PC-9 (cell line): Measurements from ENCODE around the gene EEPD1. TPM values are rescaled to one million over a fixed set of nuclear protein-coding genes. Genes with fewer than 3 reads are reported as not detected.

Source experiments
- BruUV-seq: library from RNA; stranded (reverse); fragments of 400-500 nt; replicated peaks from 2 replicates; lab custom pipeline; 2021; lab: Mats Ljungman, UMichigan
- CTCF ChIA-PET: fragments of 300-600 bp; sonication (Branson Sonifier 250); formaldehyde crosslinking; loops from one replicate; lab custom pipeline; 2022; ENCODE audit warnings: antibody characterized with exemption; lab: Charles Lee
- POLR2A ChIA-PET: fragments of 300-600 bp; sonication (Branson Sonifier 250); formaldehyde crosslinking; loops from one replicate; lab custom pipeline; 2022; ENCODE audit warnings: antibody characterized with exemption; ENCODE audit not compliant: unreplicated experiment; lab: Charles Lee
- DNase-seq, 2 experiments: peaks; one replicate each; pipeline versions ENCODE4 v3.0.0 to v3.0.0-alpha.2; 2015 to 2022; ENCODE audit warnings: mixed read lengths in 1 of 2
- H2AFZ ChIP-seq: fragments of 200-600 bp; sonication (generic); 2 replicates; pipeline ENCODE4 v1.8.1; 2017; ENCODE audit warnings: antibody characterized with exemption
- H3F3A ChIP-seq: fragments of 200-600 bp; sonication (generic); 2 replicates; pipeline ENCODE4 v1.8.1; 2017; ENCODE audit warnings: antibody characterized with exemption, mild to moderate bottlenecking, low read depth; ENCODE audit not compliant: insufficient read depth
- H3K27ac ChIP-seq: fragments of 200-600 bp; sonication (generic); 2 replicates; pipeline ENCODE4 v1.6.1; 2016; ENCODE audit warnings: mixed run types
- H3K27me3 ChIP-seq: fragments of 200-600 bp; sonication (generic); 2 replicates; pipeline ENCODE4 v1.6.1; 2016; ENCODE audit warnings: low read depth, mixed run types; ENCODE audit not compliant: insufficient read depth
- H3K36me3 ChIP-seq: fragments of 200-600 bp; sonication (generic); 2 replicates; pipeline ENCODE4 v1.6.1; 2016; ENCODE audit warnings: low read depth, mixed run types
- H3K4me1 ChIP-seq: fragments of 200-600 bp; sonication (generic); replicated peaks from 2 replicates; pipeline ENCODE4 v1.6.1; 2016; ENCODE audit warnings: mixed run types; ENCODE audit not compliant: insufficient read depth
- H3K4me2 ChIP-seq: fragments of 200-600 bp; sonication (generic); 2 replicates; pipeline ENCODE4 v1.6.1; 2017; ENCODE audit warnings: mixed run types
- H3K4me3 ChIP-seq: fragments of 200-600 bp; sonication (generic); 2 replicates; pipeline ENCODE4 v1.6.1; 2016; ENCODE audit warnings: mixed run types
- H3K79me2 ChIP-seq: fragments of 200-600 bp; sonication (generic); 2 replicates; pipeline ENCODE4 v1.6.1; 2017; ENCODE audit warnings: low read depth, mixed run types
- H3K9me2 ChIP-seq: fragments of 200-600 bp; sonication (generic); 2 replicates; pipeline ENCODE4 v1.8.1; 2017; ENCODE audit warnings: mild to moderate bottlenecking; ENCODE audit not compliant: insufficient read depth
- H3K9me3 ChIP-seq: fragments of 200-600 bp; sonication (generic); 2 replicates; pipeline ENCODE4 v1.8.1; 2016; ENCODE audit warnings: low read depth; ENCODE audit not compliant: insufficient read depth
- H4K20me1 ChIP-seq: fragments of 200-600 bp; sonication (generic); 2 replicates; pipeline ENCODE4 v1.8.1; 2017; ENCODE audit not compliant: insufficient read depth
- CTCF ChIP-seq: fragments of 200-600 bp; sonication (generic); conservative IDR thresholded peaks from 2 replicates; pipeline ENCODE4 v1.6.1; 2017; ENCODE audit warnings: mixed run types, antibody characterized with exemption, mild to moderate bottlenecking, moderate library complexity
- EZH2 ChIP-seq: fragments of 200-600 bp; sonication (generic); IDR thresholded peaks from 2 replicates; pipeline ENCODE4 v1.8.0; 2017; ENCODE audit warnings: antibody characterized with exemption, low read depth
- intact Hi-C: fragments of 100-400 bp; cut with micrococcal nuclease; formaldehyde crosslinking; loops from one replicate; pipeline ENCODE4 v1.10.0; 2022; ENCODE audit not compliant: unreplicated experiment
- total RNA-seq: library from RNA; stranded (reverse); gene quantifications from 2 replicates; pipeline ENCODE4 v1.2.3, GENCODE V29; 2021

EEPD1 gene
- total RNA-seq, 1 experiment from 2014 or later: 6.0 TPM

GRCh38 chr7:36188906-36189305 lies 35.9 kb downstream of the EEPD1 start:
- Histone ChIP-seq H4K20me1 (no peaks in the 10 kb centered on the region), H2AFZ (no peak overlapping the region), H3K4me3 (no peak overlapping the region), H3K4me1 (peaks cover 26% of the 10 kb centered on the region), H3K27ac (no peak overlapping the region), H3K79me2 (no peaks in the 10 kb centered on the region), H3K9me2 (no peaks in the 10 kb centered on the region), H3K4me2 (no peak overlapping the region), H3K9me3 (no peaks in the 10 kb centered on the region), H3K36me3 (no peaks in the 10 kb centered on the region), H3F3A (no peaks in the 10 kb centered on the region), H3K27me3 (no peaks in the 10 kb centered on the region)
- ChIA-PET CTCF (interaction anchor here (1.2 kb wide), 1 partner anchor 10 kb away, joined by 3 read pairs; no protein-coding TSS in a partner anchor), POLR2A (no interaction called here)
- intact Hi-C loops: no loop called here
- BruUV-seq: no TSS peak
- no peak for TF ChIP-seq CTCF
- no peak for TF ChIP-seq EZH2
- DNase-seq: no peak

- no peaks in the 10 kb centered on the region for H3K9me3 ChIP-seq
- H3K36me3 ChIP-seq: no peaks in the 10 kb centered on the region
- H3K27ac ChIP-seq: no peak overlapping the region
- H2AFZ ChIP-seq: no peak overlapping the region
- no peak overlapping the region for H3K4me2 ChIP-seq
- ChIA-PET POLR2A (no interaction called here), CTCF (interaction anchor here (0.5 kb wide), 1 partner anchor 810 kb away, joined by 4 read pairs; no protein-coding TSS in a partner anchor)
- H4K20me1 ChIP-seq: no peaks in the 10 kb centered on the region
- no peaks in the 10 kb centered on the region for H3K27me3 ChIP-seq
- DNase-seq: no peak
- TF ChIP-seq EZH2 (no peak), CTCF (no peak)
- H3K4me3 ChIP-seq: no peak overlapping the region
- BruUV-seq: no TSS peak
- intact Hi-C loops: no loop called here
- peaks cover 7% of the 10 kb centered on the region; the same call in 1 of the 2 replicates for H3F3A ChIP-seq
- no peaks in the 10 kb centered on the region for H3K9me2 ChIP-seq
- peaks cover 29% of the 10 kb centered on the region for H3K4me1 ChIP-seq
- no peaks in the 10 kb centered on the region for H3K79me2 ChIP-seq
These were observed 37.6 kb downstream of the EEPD1 start for GRCh38 chr7:36190447-36191291.

GRCh38 chr7:36191292-36191920 lies 38.4 kb downstream of the EEPD1 start:
- DNase-seq: no peak
- no peak overlapping the region for H3K4me3 ChIP-seq
- no peak overlapping the region for H3K4me2 ChIP-seq
- peaks cover 12% of the 10 kb centered on the region; the same call in 1 of the 2 replicates for H3F3A ChIP-seq
- BruUV-seq: no TSS peak
- no peak overlapping the region for H3K27ac ChIP-seq
- ChIA-PET POLR2A (interaction anchor here (0.6 kb wide), 1 partner anchor 8 kb away, joined by 3 read pairs; no protein-coding TSS in a partner anchor), CTCF (interaction anchor here (0.5 kb wide), 1 partner anchor 810 kb away, joined by 4 read pairs; no protein-coding TSS in a partner anchor)
- no peak overlapping the region for H2AFZ ChIP-seq
- TF ChIP-seq EZH2 (no peak), CTCF (no peak)
- H4K20me1 ChIP-seq: no peaks in the 10 kb centered on the region
- H3K36me3 ChIP-seq: no peaks in the 10 kb centered on the region
- H3K79me2 ChIP-seq: no peaks in the 10 kb centered on the region
- no peaks in the 10 kb centered on the region for H3K27me3 ChIP-seq
- peaks cover 29% of the 10 kb centered on the region for H3K4me1 ChIP-seq
- H3K9me2 ChIP-seq: no peaks in the 10 kb centered on the region
- intact Hi-C loops: no loop called here
- no peaks in the 10 kb centered on the region for H3K9me3 ChIP-seq
